WTC11 (cell line): Measurements from ENCODE around the gene RFC3. TPM values are rescaled to one million over a fixed set of nuclear protein-coding genes. Genes with fewer than 3 reads are reported as not detected.

Source experiments
- ATAC-seq: fragments of 200-7000 bp; cut with Tn5 transposase; 2 replicates; pipeline ENCODE4 v1.10.0; 2021; ENCODE audit warnings: mild to moderate bottlenecking, moderate library complexity
- CTCF ChIA-PET: fragments of 300-600 bp; sonication (Branson Sonifier 250); formaldehyde crosslinking; loops from one replicate; lab custom pipeline; 2021; ENCODE audit warnings: antibody characterized with exemption; lab: Charles Lee
- POLR2A ChIA-PET: fragments of 350-600 bp; sonication (Branson Sonifier 250); formaldehyde crosslinking; loops from one replicate; lab custom pipeline; 2021; ENCODE audit warnings: antibody characterized with exemption; lab: Charles Lee
- DNase-seq: peaks from one replicate; pipeline ENCODE4 v3.0.0; 2021; ENCODE audit warnings: low spot score
- H3K27ac Mint-ChIP-seq: 2 replicates; pipeline ENCODE4 v1.8.0; 2021; ENCODE audit warnings: mixed read lengths
- H3K27me3 Mint-ChIP-seq: 2 replicates; pipeline ENCODE4 v1.8.0; 2021; ENCODE audit warnings: low read depth, mild to moderate bottlenecking, moderate library complexity, mixed read lengths
- H3K36me3 Mint-ChIP-seq: 2 replicates; pipeline ENCODE4 v1.8.0; 2021; ENCODE audit warnings: mixed read lengths
- H3K4me1 Mint-ChIP-seq: 2 replicates; pipeline ENCODE4 v1.8.0; 2022; ENCODE audit warnings: mixed read lengths
- H3K4me3 Mint-ChIP-seq: 2 replicates; pipeline ENCODE4 v1.8.0; 2021; ENCODE audit warnings: mild to moderate bottlenecking, moderate library complexity, mixed read lengths
- H3K9me3 Mint-ChIP-seq: 2 replicates; pipeline ENCODE4 v1.8.0; 2021; ENCODE audit warnings: mixed read lengths
- ATF1 ChIP-seq: sonication (generic); formaldehyde crosslinking; IDR thresholded peaks from 2 replicates; pipeline ENCODE4 v1.8.1; 2023; ENCODE audit warnings: mild to moderate bottlenecking, moderate library complexity, missing genetic modification reagents
- EMX1 ChIP-seq: fragments of 250-450 bp; sonication (Bioruptor Pico); IDR thresholded peaks from 2 replicates; pipeline ENCODE4 v1.8.0; 2021; ENCODE audit warnings: mild to moderate bottlenecking
- FOXK1 ChIP-seq: sonication (generic); formaldehyde crosslinking; IDR thresholded peaks from 2 replicates; pipeline ENCODE4 v1.8.0; 2022; ENCODE audit warnings: mild to moderate bottlenecking, moderate library complexity, missing genetic modification reagents
- GABPB1 ChIP-seq: sonication (generic); formaldehyde crosslinking; IDR thresholded peaks from 2 replicates; pipeline ENCODE4 v1.8.1; 2023; ENCODE audit warnings: mild to moderate bottlenecking, missing genetic modification reagents
- IRF2 ChIP-seq: sonication (generic); formaldehyde crosslinking; IDR thresholded peaks from 2 replicates; pipeline ENCODE4 v1.8.0; 2022; ENCODE audit warnings: low read depth, missing genetic modification reagents, borderline replicate concordance
- JUN ChIP-seq: sonication (generic); formaldehyde crosslinking; IDR thresholded peaks from 2 replicates; pipeline ENCODE4 v1.8.0; 2023; ENCODE audit warnings: mild to moderate bottlenecking, missing genetic modification reagents
- KAT7 ChIP-seq: sonication (generic); formaldehyde crosslinking; IDR thresholded peaks from 2 replicates; pipeline ENCODE4 v1.8.1; 2023; ENCODE audit warnings: missing genetic modification reagents, mild to moderate bottlenecking, borderline replicate concordance
- MXD4 ChIP-seq: fragments of 250-450 bp; sonication (Bioruptor Pico); IDR thresholded peaks from 2 replicates; pipeline ENCODE4 v1.8.0; 2021; ENCODE audit warnings: mild to moderate bottlenecking, moderate library complexity, borderline replicate concordance
- NFE2L1 ChIP-seq: sonication (generic); formaldehyde crosslinking; IDR thresholded peaks from 2 replicates; pipeline ENCODE4 v1.8.1; 2023; ENCODE audit warnings: missing genetic modification reagents
- NR2C2 ChIP-seq: sonication (generic); formaldehyde crosslinking; IDR thresholded peaks from 2 replicates; pipeline ENCODE4 v1.8.0; 2022; ENCODE audit warnings: mild to moderate bottlenecking, missing genetic modification reagents
- RELA ChIP-seq: sonication (generic); formaldehyde crosslinking; IDR thresholded peaks from 2 replicates; pipeline ENCODE4 v1.8.1; 2022; ENCODE audit warnings: missing genetic modification reagents, mild to moderate bottlenecking, borderline replicate concordance
- SMAD3 ChIP-seq: sonication (generic); formaldehyde crosslinking; IDR thresholded peaks from 2 replicates; pipeline ENCODE4 v1.8.0; 2022; ENCODE audit warnings: missing genetic modification reagents, mild to moderate bottlenecking, borderline replicate concordance
- SOX15 ChIP-seq: fragments of 250-450 bp; sonication (Bioruptor Pico); IDR thresholded peaks from 2 replicates; pipeline ENCODE4 v1.9.0; 2021; ENCODE audit warnings: mild to moderate bottlenecking
- SP1 ChIP-seq: sonication (generic); formaldehyde crosslinking; conservative IDR thresholded peaks from 2 replicates; pipeline ENCODE4 v1.8.1; 2022; ENCODE audit warnings: missing genetic modification reagents
- TP53 ChIP-seq: sonication (generic); formaldehyde crosslinking; IDR thresholded peaks from 2 replicates; pipeline ENCODE4 v1.8.1; 2023; ENCODE audit warnings: mild to moderate bottlenecking, missing genetic modification reagents
- ZBTB21 ChIP-seq: sonication (generic); formaldehyde crosslinking; IDR thresholded peaks from 2 replicates; pipeline ENCODE4 v1.8.1; 2023; ENCODE audit warnings: mild to moderate bottlenecking, missing genetic modification reagents, borderline replicate concordance
- ZNF138 ChIP-seq: sonication (generic); formaldehyde crosslinking; conservative IDR thresholded peaks from 2 replicates; pipeline ENCODE4 v1.8.1; 2022; ENCODE audit warnings: mild to moderate bottlenecking, moderate library complexity, missing genetic modification reagents
- ZNF232 ChIP-seq: sonication (generic); formaldehyde crosslinking; IDR thresholded peaks from 2 replicates; pipeline ENCODE4 v1.8.0; 2022; ENCODE audit warnings: mild to moderate bottlenecking, missing genetic modification reagents
- total RNA-seq: library from RNA; stranded (reverse); gene quantifications from 3 replicates; pipeline ENCODE4 v1.2.3, GENCODE V29; 2021
- TF ChIP-seq, protein P1 (sequence below): sonication (generic); formaldehyde crosslinking; IDR thresholded peaks from 2 replicates; pipeline ENCODE4 v1.8.1; 2023; ENCODE audit warnings: mild to moderate bottlenecking, missing genetic modification reagents, moderate library complexity
- TF ChIP-seq, protein P2 (sequence below): fragments of 250-450 bp; sonication (Bioruptor Pico); IDR thresholded peaks from 2 replicates; pipeline ENCODE4 v1.8.0; 2021; ENCODE audit warnings: mild to moderate bottlenecking
- TF ChIP-seq, protein P3 (sequence below): sonication (generic); formaldehyde crosslinking; IDR thresholded peaks from 2 replicates; pipeline ENCODE4 v1.8.1; 2023; ENCODE audit warnings: mild to moderate bottlenecking, missing genetic modification reagents
- TF ChIP-seq, protein P4 (sequence below): fragments of 250-450 bp; sonication (Bioruptor Pico); IDR thresholded peaks from 2 replicates; pipeline ENCODE4 v1.9.0; 2021; ENCODE audit warnings: moderate library complexity, mild to moderate bottlenecking, inconsistent platforms, borderline replicate concordance
- TF ChIP-seq, protein P5 (sequence below): sonication (generic); formaldehyde crosslinking; IDR thresholded peaks from 2 replicates; pipeline ENCODE4 v1.8.1; 2023; ENCODE audit warnings: mild to moderate bottlenecking, missing genetic modification reagents, moderate library complexity
- TF ChIP-seq, protein P6 (sequence below): sonication (generic); formaldehyde crosslinking; conservative IDR thresholded peaks from 2 replicates; pipeline ENCODE4 v1.8.1; 2022; ENCODE audit warnings: mild to moderate bottlenecking, missing genetic modification reagents
- TF ChIP-seq, protein P7 (sequence below): fragments of 250-450 bp; sonication (Bioruptor Pico); IDR thresholded peaks from 2 replicates; pipeline ENCODE4 v1.9.0; 2021; ENCODE audit warnings: mild to moderate bottlenecking

RFC3 gene
- total RNA-seq, 1 experiment from 2014 or later, result 37.0 TPM

DNA sequence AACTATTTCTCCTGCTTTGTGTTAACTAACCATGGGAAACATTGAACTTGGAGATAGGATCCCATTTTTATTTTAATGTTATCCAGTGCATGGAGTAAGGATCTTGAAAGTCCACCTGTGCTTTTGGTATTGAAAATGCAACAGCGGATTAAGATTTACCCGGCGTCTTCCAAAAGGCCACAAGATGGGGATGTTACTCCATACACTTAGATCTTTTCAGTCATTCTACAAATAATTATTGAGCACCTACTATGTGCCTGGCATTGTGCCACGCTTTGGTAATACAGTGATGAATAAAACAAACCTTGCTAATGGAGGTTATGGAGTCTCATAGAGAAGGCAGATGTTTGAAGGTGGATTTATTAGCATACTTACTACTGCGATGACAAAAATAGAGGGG lies 56.9 kb downstream of the RFC3 start:
- Mint-ChIP-seq H3K4me1 (peaks cover 4% of the 10 kb centered on the region; the same call in 1 of the 2 replicates), H3K27me3 (no peaks in the 10 kb centered on the region), H3K9me3 (peaks cover 2% of the 10 kb centered on the region), H3K4me3 (no peak overlapping the region), H3K27ac (no peak overlapping the region), H3K36me3 (peaks cover 5% of the 10 kb centered on the region)
- ChIA-PET CTCF (no interaction called here), POLR2A (no interaction called here)
- ATAC-seq (no peak), DNase-seq (no peak)
- TF ChIP-seq IRF2 (CRISPR knock-in tag) (no peak), SMAD3 (CRISPR knock-in tag) (no peak), ATF1 (CRISPR knock-in tag) (no peak), NFE2L1 (no peak), MXD4 (CRISPR knock-in tag) (no peak), KAT7 (CRISPR knock-in tag) (no peak), ZNF232 (CRISPR knock-in tag) (no peak), RELA (no peak), SOX15 (CRISPR knock-in tag) (no peak), SP1 (CRISPR knock-in tag) (no peak)
- TF ChIP-seq, protein P1, sequence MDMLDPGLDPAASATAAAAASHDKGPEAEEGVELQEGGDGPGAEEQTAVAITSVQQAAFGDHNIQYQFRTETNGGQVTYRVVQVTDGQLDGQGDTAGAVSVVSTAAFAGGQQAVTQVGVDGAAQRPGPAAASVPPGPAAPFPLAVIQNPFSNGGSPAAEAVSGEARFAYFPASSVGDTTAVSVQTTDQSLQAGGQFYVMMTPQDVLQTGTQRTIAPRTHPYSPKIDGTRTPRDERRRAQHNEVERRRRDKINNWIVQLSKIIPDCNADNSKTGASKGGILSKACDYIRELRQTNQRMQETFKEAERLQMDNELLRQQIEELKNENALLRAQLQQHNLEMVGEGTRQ (CRISPR knock-in tag), result no peak
- TF ChIP-seq, protein P2, sequence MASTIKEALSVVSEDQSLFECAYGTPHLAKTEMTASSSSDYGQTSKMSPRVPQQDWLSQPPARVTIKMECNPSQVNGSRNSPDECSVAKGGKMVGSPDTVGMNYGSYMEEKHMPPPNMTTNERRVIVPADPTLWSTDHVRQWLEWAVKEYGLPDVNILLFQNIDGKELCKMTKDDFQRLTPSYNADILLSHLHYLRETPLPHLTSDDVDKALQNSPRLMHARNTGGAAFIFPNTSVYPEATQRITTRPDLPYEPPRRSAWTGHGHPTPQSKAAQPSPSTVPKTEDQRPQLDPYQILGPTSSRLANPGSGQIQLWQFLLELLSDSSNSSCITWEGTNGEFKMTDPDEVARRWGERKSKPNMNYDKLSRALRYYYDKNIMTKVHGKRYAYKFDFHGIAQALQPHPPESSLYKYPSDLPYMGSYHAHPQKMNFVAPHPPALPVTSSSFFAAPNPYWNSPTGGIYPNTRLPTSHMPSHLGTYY, result no peak
- TF ChIP-seq, protein P3, sequence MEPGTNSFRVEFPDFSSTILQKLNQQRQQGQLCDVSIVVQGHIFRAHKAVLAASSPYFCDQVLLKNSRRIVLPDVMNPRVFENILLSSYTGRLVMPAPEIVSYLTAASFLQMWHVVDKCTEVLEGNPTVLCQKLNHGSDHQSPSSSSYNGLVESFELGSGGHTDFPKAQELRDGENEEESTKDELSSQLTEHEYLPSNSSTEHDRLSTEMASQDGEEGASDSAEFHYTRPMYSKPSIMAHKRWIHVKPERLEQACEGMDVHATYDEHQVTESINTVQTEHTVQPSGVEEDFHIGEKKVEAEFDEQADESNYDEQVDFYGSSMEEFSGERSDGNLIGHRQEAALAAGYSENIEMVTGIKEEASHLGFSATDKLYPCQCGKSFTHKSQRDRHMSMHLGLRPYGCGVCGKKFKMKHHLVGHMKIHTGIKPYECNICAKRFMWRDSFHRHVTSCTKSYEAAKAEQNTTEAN (CRISPR knock-in tag), result no peak
- TF ChIP-seq, protein P4, sequence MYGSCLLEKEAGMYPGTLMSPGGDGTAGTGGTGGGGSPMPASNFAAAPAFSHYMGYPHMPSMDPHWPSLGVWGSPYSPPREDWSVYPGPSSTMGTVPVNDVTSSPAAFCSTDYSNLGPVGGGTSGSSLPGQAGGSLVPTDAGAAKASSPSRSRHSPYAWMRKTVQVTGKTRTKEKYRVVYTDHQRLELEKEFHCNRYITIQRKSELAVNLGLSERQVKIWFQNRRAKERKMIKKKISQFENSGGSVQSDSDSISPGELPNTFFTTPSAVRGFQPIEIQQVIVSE (CRISPR knock-in tag), result no peak
- TF ChIP-seq, protein P5, sequence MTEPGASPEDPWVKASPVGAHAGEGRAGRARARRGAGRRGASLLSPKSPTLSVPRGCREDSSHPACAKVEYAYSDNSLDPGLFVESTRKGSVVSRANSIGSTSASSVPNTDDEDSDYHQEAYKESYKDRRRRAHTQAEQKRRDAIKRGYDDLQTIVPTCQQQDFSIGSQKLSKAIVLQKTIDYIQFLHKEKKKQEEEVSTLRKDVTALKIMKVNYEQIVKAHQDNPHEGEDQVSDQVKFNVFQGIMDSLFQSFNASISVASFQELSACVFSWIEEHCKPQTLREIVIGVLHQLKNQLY (CRISPR knock-in tag), result no peak
- TF ChIP-seq, protein P6, sequence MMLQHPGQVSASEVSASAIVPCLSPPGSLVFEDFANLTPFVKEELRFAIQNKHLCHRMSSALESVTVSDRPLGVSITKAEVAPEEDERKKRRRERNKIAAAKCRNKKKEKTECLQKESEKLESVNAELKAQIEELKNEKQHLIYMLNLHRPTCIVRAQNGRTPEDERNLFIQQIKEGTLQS (CRISPR knock-in tag), result no peak

DNA sequence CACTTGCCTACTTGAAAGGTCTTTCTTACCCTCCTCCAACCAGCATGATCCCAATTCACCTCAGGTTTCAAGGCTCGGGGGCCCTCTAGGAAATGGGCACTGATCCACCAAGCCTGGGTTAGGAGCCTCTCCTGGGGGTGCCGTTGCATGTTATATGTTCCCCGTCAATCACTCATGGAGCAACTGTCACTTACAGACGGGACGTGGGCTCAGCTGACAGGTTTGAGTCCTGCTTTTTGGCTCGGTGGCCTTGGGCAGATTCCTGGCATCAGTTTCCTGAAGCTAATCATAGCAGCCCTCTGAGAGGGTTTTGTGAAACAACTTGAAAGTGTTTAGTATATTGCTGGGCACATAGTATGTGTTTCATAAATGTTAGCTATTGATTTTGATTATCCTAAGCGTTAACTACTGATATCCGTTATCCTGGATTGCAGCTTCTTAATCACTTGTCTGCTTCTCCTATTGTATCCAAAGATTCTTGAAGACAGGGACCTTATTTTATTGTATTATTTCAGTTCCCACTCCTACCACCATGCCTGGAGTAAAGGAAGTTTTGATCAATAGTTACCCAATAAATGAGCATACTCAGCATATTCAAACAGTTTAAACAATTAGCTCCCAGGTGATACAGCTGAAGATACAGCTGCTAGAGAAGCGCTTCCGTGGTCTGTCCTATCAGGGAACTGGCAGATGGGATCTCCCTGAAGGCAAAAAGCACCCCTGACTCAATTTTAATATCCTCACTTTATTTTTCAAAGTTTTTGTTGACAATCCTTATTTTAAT lies 57.9 kb downstream of the RFC3 start:
- H3K9me3 Mint-ChIP-seq, result peaks cover 6% of the 10 kb centered on the region
- no peak overlapping the region for H3K4me3 Mint-ChIP-seq
- H3K4me1 Mint-ChIP-seq, result peaks cover 4% of the 10 kb centered on the region; the same call in 1 of the 2 replicates
- ChIA-PET CTCF (no interaction called here), POLR2A (interaction anchor here (0.7 kb wide), 1 partner anchor 1513 kb away, joined by 3 read pairs; no protein-coding TSS in a partner anchor)
- H3K36me3 Mint-ChIP-seq, result peaks cover 9% of the 10 kb centered on the region
- no peak for TF ChIP-seq MXD4 (CRISPR knock-in tag)
- no peak for TF ChIP-seq JUN (CRISPR knock-in tag)
- no peak for TF ChIP-seq SMAD3 (CRISPR knock-in tag)
- no peak for TF ChIP-seq TP53 (CRISPR knock-in tag)
- TF ChIP-seq, protein P7, sequence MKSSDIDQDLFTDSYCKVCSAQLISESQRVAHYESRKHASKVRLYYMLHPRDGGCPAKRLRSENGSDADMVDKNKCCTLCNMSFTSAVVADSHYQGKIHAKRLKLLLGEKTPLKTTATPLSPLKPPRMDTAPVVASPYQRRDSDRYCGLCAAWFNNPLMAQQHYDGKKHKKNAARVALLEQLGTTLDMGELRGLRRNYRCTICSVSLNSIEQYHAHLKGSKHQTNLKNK (CRISPR knock-in tag), result no peak
- no peak for TF ChIP-seq IRF2 (CRISPR knock-in tag)
- no peak for TF ChIP-seq FOXK1 (CRISPR knock-in tag)
- no peak for TF ChIP-seq EMX1 (CRISPR knock-in tag)
- no peak for TF ChIP-seq ZBTB21
- no peak for TF ChIP-seq ZNF138 (CRISPR knock-in tag)
- TF ChIP-seq GABPB1, result no peak
- TF ChIP-seq NR2C2 (CRISPR knock-in tag), result no peak
- no peaks in the 10 kb centered on the region for H3K27me3 Mint-ChIP-seq
- no peak for DNase-seq
- H3K27ac Mint-ChIP-seq, result no peak overlapping the region
- ATAC-seq, result no peak
